Mucosa of descending colon (tissue), 3 donors: ENCODE data around the gene KCNK2. TPM values are rescaled to one million over a fixed set of nuclear protein-coding genes. Genes with fewer than 3 reads are reported as not detected.

Experiments
- ATAC-seq: fragments of 200-7000 bp; cut with Tn5 transposase; one replicate; pipeline ENCODE4 v1.9.1; 2020; ENCODE audit warnings: mild to moderate bottlenecking, moderate library complexity
- DNase-seq, 3 donors: peaks; one replicate each; pipeline ENCODE4 v3.0.0-alpha.2; 2020
- H3K36me3 ChIP-seq: fragments of 200-600 bp; one replicate; pipeline ENCODE4 v1.8.0; 2021; ENCODE audit warnings: low read depth, mild to moderate bottlenecking
- H3K4me1 ChIP-seq: fragments of 200-600 bp; one replicate; pipeline ENCODE4 v1.8.0; 2021; ENCODE audit warnings: low read depth, mild to moderate bottlenecking
- H3K4me3 ChIP-seq: fragments of 200-600 bp; one replicate; pipeline ENCODE4 v1.8.0; 2021; ENCODE audit warnings: mild to moderate bottlenecking
- H3K9me3 ChIP-seq: fragments of 200-600 bp; one replicate; pipeline ENCODE4 v1.8.0; 2021; ENCODE audit warnings: mild to moderate bottlenecking
- CTCF ChIP-seq: fragments of 200-600 bp; IDR thresholded peaks from one replicate; pipeline ENCODE4 v1.8.0; 2022; ENCODE audit warnings: antibody characterized with exemption, mild to moderate bottlenecking
- intact Hi-C, 2 donors: fragments of 100-400 bp; cut with DNase I in 1 of 2; cut with micrococcal nuclease in 1 of 2; formaldehyde crosslinking; loops; one replicate each; pipeline versions ENCODE4 v1.11.0 to v1.11.1; 2022; cut with DNase I, micrococcal nuclease
- long read RNA-seq, 2 donors: library from polyadenylated mRNA; unstranded; transcript quantifications; one replicate each; pipeline ENCODE4 v2.0.0, GENCODE V29; 2019 to 2021
- total RNA-seq, 3 donors: library from RNA; stranded (reverse); fragmentation: NEBNext Ultra II Directional in 2 of 3; extraction: Animal tissue kit (Norgen Biotek cat#: 25700) in 2 of 3; gene quantifications; one replicate each; pipeline versions ENCODE4 v1.2.1 to v1.2.4, GENCODE V29; 2021 to 2023
- donor health status: DM: no; HTN: no; CAD: no; lungs with moderate emphysema.
- donor health status: DM: no; HTN: no; CAD: no.
- donor health status: DM: no; HTN: yes; CAD: no.

Gene KCNK2
- total RNA-seq, result 1 to 10 TPM in 1 of 3 donors, under 1 TPM in 2; 0.34 to 1.6 (median 0.43) TPM
- long read RNA-seq, donor 1, partial matches to known transcripts, result 0 of 1 reads
- long read RNA-seq, donor 1, other reads (novel, unspliced or antisense), result 0 of 1 reads
- long read RNA-seq, donor 2, result 0 reads

GRCh38 chr1:215082532-215083382 is at the start of gene KCNK2:
Gene KCNK2, plus strand, starts transcription at chr1:215082737. Its CDS starts 649 bp downstream, at chr1:215083386.
- Histone ChIP-seq H3K9me3 (no peaks in the 10 kb centered on the region), H3K36me3 (no peaks in the 10 kb centered on the region), H3K4me1 (no peaks in the 10 kb centered on the region), H3K4me3 (no peak within 1 kb of the TSS)
- TF ChIP-seq CTCF, result no peak
- no peak for DNase-seq
- no peak for ATAC-seq
- intact Hi-C loops, result no loop called here

- H3K36me3 ChIP-seq, result no peaks in the 10 kb centered on the region
- intact Hi-C loops, result no loop called here
- no peak overlapping the region for H3K4me3 ChIP-seq
- DNase-seq (no peak), ATAC-seq (no peak)
- no peak for TF ChIP-seq CTCF
- H3K9me3 ChIP-seq, result no peaks in the 10 kb centered on the region
- no peaks in the 10 kb centered on the region for H3K4me1 ChIP-seq
Observed at GRCh38 chr1:215032911-215033526, 49.5 kb upstream of the KCNK2 start.

- intact Hi-C loops, result no loop called here
- Histone ChIP-seq H3K4me1 (no peaks in the 10 kb centered on the region), H3K4me3 (no peak overlapping the region), H3K9me3 (no peaks in the 10 kb centered on the region), H3K36me3 (no peaks in the 10 kb centered on the region)
- DNase-seq, result no peak
- TF ChIP-seq CTCF, result no peak
- ATAC-seq, result no peak
Observed at GRCh38 chr1:215040190-215040589, 42.3 kb upstream of the KCNK2 start.

GRCh38 chr1:215043401-215043800 is 39.1 kb upstream of the KCNK2 start:
- no peaks in the 10 kb centered on the region for H3K36me3 ChIP-seq
- ATAC-seq (no peak), DNase-seq (no peak)
- no peak overlapping the region for H3K4me3 ChIP-seq
- TF ChIP-seq CTCF, result no peak
- no peaks in the 10 kb centered on the region for H3K4me1 ChIP-seq
- intact Hi-C loops, result no loop called here
- no peaks in the 10 kb centered on the region for H3K9me3 ChIP-seq

GRCh38 chr1:215044151-215044550 is 38.4 kb upstream of the KCNK2 start:
- Histone ChIP-seq H3K9me3 (no peaks in the 10 kb centered on the region), H3K36me3 (no peaks in the 10 kb centered on the region), H3K4me1 (no peaks in the 10 kb centered on the region), H3K4me3 (no peak overlapping the region)
- intact Hi-C loops, result no loop called here
- DNase-seq, result no peak
- ATAC-seq, result no peak
- no peak for TF ChIP-seq CTCF
